Sigmoid colon (tissue), 3 donors: Measurements from ENCODE around the gene IDH2.

Source experiments
- POLR2A ChIP-seq, 2 donors: fragments of 450-650 bp; IDR thresholded peaks; one replicate each; pipeline ENCODE4 v1.6.1; 2016; ENCODE audit warnings: antibody characterized with exemption in 2 of 2, mild to moderate bottlenecking in 2 of 2, moderate library complexity in 2 of 2
- TF ChIP-seq, protein P1 (sequence below), 4 experiments: fragments of 450-650 bp in 3 of 4; fragments of 200-600 bp in 1 of 4; IDR thresholded peaks; one replicate each; pipeline ENCODE4 v1.5.1; 2016 to 2019; ENCODE audit warnings: antibody characterized with exemption in 4 of 4, mild to moderate bottlenecking in 3 of 4, moderate library complexity in 2 of 4

GRCh38 chr15:90058775-90059174 lies 43.5 kb downstream of the IDH2 start:
- TF ChIP-seq, protein P1, sequence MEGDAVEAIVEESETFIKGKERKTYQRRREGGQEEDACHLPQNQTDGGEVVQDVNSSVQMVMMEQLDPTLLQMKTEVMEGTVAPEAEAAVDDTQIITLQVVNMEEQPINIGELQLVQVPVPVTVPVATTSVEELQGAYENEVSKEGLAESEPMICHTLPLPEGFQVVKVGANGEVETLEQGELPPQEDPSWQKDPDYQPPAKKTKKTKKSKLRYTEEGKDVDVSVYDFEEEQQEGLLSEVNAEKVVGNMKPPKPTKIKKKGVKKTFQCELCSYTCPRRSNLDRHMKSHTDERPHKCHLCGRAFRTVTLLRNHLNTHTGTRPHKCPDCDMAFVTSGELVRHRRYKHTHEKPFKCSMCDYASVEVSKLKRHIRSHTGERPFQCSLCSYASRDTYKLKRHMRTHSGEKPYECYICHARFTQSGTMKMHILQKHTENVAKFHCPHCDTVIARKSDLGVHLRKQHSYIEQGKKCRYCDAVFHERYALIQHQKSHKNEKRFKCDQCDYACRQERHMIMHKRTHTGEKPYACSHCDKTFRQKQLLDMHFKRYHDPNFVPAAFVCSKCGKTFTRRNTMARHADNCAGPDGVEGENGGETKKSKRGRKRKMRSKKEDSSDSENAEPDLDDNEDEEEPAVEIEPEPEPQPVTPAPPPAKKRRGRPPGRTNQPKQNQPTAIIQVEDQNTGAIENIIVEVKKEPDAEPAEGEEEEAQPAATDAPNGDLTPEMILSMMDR (IDR thresholded peaks at IDR 0.05) = no peak
- TF ChIP-seq POLR2A (IDR thresholded peaks at IDR 0.05) = no peak
